ENCODE data around the gene RCAN2. TPM values are rescaled to one million over a fixed set of nuclear protein-coding genes. Genes with fewer than 3 reads are reported as not detected.

Gene RCAN2
- total and polyA plus RNA-seq, 2 experiments from 2014 or later: 6.0 to 9.3 TPM

GRCh38 chr6:46184114-46184513 lies 307.1 kb downstream of the RCAN2 start (continued):
- TF ChIP-seq EZH2 (IDR thresholded peaks at IDR 0.05; ENCODE audit: low read depth, unreplicated experiment) (no peak), ZNF331 (CRISPR knock-in tag; IDR thresholded peaks at IDR 0.05; ENCODE audit: low read depth) (no peak), POLR2AphosphoS5 (IDR thresholded peaks at IDR 0.05; ENCODE audit: low read depth) (no peak), NANOG (IDR thresholded peaks at IDR 0.05; ENCODE audit: borderline replicate concordance) (no peak), JUNB (IDR thresholded peaks at IDR 0.05; ENCODE audit: unreplicated experiment) (no peak)

GRCh38 chr6:46175976-46176375 lies 315.3 kb downstream of the RCAN2 start:
- H2AFZ ChIP-seq: no peak overlapping the region

GRCh38 chr6:46175446-46175845 lies 315.8 kb downstream of the RCAN2 start:
- DNase-seq (ENCODE audit: low spot score) (no peak), ATAC-seq (no peak)
- Histone ChIP-seq H3K79me2 (replicated peaks; ENCODE audit: insufficient read depth) (no peaks in the 10 kb centered on the region), H3F3A (replicated peaks; ENCODE audit: low read depth) (no peaks in the 10 kb centered on the region), H4K20me1 (replicated peaks; ENCODE audit: insufficient read depth) (no peaks in the 10 kb centered on the region), H3K36me3 (ENCODE audit: insufficient read depth) (no peaks in the 10 kb centered on the region), H3K4me1 (ENCODE audit: insufficient read depth) (peaks cover 5% of the 10 kb centered on the region; the same call in 1 of the 2 replicates), H3K9me2 (ENCODE audit: insufficient read depth) (peaks cover 6% of the 10 kb centered on the region; the same call in 1 of the 2 replicates), H3K27ac (ENCODE audit: low read depth) (no peak overlapping the region), H3K4me2 (no peak overlapping the region), H3K27me3 (ENCODE audit: insufficient read depth) (no peaks in the 10 kb centered on the region), H3K4me3 (no peak overlapping the region), H2AFZ (no peak overlapping the region)
- H3K4me1 Mint-ChIP-seq: peaks cover 11% of the 10 kb centered on the region
- H3K27ac Mint-ChIP-seq: no peak overlapping the region
- peaks cover 4% of the 10 kb centered on the region for H3K27me3 Mint-ChIP-seq (ENCODE audit: insufficient read depth, low read depth, poor library complexity)
- no peaks in the 10 kb centered on the region for H3K9me3 Mint-ChIP-seq
- H3K4me3 Mint-ChIP-seq: no peak overlapping the region
- H3K36me3 Mint-ChIP-seq (ENCODE audit: low read depth): no peaks in the 10 kb centered on the region
- no peak for TF ChIP-seq EZH2 (IDR thresholded peaks at IDR 0.05; ENCODE audit: low read depth, unreplicated experiment)
- TF ChIP-seq CREB1 (CRISPR knock-in tag; IDR thresholded peaks at IDR 0.05; ENCODE audit: low read depth): no peak
- TF ChIP-seq ZNF331 (CRISPR knock-in tag; IDR thresholded peaks at IDR 0.05; ENCODE audit: low read depth): no peak
- no peak for TF ChIP-seq NANOG (IDR thresholded peaks at IDR 0.05; ENCODE audit: borderline replicate concordance)
- TF ChIP-seq, protein P1, sequence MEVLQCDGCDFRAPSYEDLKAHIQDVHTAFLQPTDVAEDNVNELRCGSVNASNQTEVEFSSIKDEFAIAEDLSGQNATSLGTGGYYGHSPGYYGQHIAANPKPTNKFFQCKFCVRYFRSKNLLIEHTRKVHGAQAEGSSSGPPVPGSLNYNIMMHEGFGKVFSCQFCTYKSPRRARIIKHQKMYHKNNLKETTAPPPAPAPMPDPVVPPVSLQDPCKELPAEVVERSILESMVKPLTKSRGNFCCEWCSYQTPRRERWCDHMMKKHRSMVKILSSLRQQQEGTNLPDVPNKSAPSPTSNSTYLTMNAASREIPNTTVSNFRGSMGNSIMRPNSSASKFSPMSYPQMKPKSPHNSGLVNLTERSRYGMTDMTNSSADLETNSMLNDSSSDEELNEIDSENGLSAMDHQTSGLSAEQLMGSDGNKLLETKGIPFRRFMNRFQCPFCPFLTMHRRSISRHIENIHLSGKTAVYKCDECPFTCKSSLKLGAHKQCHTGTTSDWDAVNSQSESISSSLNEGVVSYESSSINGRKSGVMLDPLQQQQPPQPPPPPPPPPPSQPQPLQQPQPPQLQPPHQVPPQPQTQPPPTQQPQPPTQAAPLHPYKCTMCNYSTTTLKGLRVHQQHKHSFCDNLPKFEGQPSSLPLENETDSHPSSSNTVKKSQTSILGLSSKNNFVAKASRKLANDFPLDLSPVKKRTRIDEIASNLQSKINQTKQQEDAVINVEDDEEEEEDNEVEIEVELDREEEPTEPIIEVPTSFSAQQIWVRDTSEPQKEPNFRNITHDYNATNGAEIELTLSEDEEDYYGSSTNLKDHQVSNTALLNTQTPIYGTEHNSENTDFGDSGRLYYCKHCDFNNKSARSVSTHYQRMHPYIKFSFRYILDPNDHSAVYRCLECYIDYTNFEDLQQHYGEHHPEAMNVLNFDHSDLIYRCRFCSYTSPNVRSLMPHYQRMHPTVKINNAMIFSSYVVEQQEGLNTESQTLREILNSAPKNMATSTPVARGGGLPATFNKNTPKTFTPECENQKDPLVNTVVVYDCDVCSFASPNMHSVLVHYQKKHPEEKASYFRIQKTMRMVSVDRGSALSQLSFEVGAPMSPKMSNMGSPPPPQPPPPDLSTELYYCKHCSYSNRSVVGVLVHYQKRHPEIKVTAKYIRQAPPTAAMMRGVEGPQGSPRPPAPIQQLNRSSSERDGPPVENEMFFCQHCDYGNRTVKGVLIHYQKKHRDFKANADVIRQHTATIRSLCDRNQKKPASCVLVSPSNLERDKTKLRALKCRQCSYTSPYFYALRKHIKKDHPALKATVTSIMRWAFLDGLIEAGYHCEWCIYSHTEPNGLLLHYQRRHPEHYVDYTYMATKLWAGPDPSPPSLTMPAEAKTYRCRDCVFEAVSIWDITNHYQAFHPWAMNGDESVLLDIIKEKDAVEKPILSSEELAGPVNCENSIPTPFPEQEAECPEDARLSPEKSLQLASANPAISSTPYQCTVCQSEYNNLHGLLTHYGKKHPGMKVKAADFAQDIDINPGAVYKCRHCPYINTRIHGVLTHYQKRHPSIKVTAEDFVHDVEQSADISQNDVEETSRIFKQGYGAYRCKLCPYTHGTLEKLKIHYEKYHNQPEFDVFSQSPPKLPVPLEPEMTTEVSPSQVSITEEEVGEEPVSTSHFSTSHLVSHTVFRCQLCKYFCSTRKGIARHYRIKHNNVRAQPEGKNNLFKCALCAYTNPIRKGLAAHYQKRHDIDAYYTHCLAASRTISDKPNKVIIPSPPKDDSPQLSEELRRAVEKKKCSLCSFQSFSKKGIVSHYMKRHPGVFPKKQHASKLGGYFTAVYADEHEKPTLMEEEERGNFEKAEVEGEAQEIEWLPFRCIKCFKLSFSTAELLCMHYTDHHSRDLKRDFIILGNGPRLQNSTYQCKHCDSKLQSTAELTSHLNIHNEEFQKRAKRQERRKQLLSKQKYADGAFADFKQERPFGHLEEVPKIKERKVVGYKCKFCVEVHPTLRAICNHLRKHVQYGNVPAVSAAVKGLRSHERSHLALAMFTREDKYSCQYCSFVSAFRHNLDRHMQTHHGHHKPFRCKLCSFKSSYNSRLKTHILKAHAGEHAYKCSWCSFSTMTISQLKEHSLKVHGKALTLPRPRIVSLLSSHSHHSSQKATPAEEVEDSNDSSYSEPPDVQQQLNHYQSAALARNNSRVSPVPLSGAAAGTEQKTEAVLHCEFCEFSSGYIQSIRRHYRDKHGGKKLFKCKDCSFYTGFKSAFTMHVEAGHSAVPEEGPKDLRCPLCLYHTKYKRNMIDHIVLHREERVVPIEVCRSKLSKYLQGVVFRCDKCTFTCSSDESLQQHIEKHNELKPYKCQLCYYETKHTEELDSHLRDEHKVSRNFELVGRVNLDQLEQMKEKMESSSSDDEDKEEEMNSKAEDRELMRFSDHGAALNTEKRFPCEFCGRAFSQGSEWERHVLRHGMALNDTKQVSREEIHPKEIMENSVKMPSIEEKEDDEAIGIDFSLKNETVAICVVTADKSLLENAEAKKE (CRISPR knock-in tag; IDR thresholded peaks at IDR 0.05): no peak
- TF ChIP-seq POLR2AphosphoS5 (IDR thresholded peaks at IDR 0.05; ENCODE audit: low read depth): no peak
- no peak for TF ChIP-seq STAT1 (IDR thresholded peaks at IDR 0.05; ENCODE audit: unreplicated experiment)
- TF ChIP-seq EZH2phosphoT487 (IDR thresholded peaks at IDR 0.05; ENCODE audit: unreplicated experiment): no peak

More at GRCh38 chr6:46175976-46176375, 315.3 kb downstream of the RCAN2 start:
- H3K27ac ChIP-seq (ENCODE audit: low read depth): no peak overlapping the region
- Mint-ChIP-seq H3K27ac (no peak overlapping the region), H3K9me3 (no peaks in the 10 kb centered on the region), H3K4me3 (no peak overlapping the region), H3K36me3 (ENCODE audit: low read depth) (no peaks in the 10 kb centered on the region), H3K27me3 (ENCODE audit: insufficient read depth, low read depth, poor library complexity) (peaks cover 4% of the 10 kb centered on the region), H3K4me1 (peaks cover 11% of the 10 kb centered on the region)
- peaks cover 6% of the 10 kb centered on the region; the same call in 1 of the 2 replicates for H3K9me2 ChIP-seq (ENCODE audit: insufficient read depth)
- no peak overlapping the region for H3K4me3 ChIP-seq
- H3K4me1 ChIP-seq (ENCODE audit: insufficient read depth): peaks cover 5% of the 10 kb centered on the region; the same call in 1 of the 2 replicates
- DNase-seq (ENCODE audit: low spot score) (no peak), ATAC-seq (no peak)
- no peaks in the 10 kb centered on the region for H3K36me3 ChIP-seq (ENCODE audit: insufficient read depth)
- no peaks in the 10 kb centered on the region for H3K27me3 ChIP-seq (ENCODE audit: insufficient read depth)
- no peaks in the 10 kb centered on the region for H3K79me2 ChIP-seq (replicated peaks; ENCODE audit: insufficient read depth)
- H3K4me2 ChIP-seq: no peak overlapping the region
- H3F3A ChIP-seq (replicated peaks; ENCODE audit: low read depth): no peaks in the 10 kb centered on the region
- no peak for TF ChIP-seq STAT1 (IDR thresholded peaks at IDR 0.05; ENCODE audit: unreplicated experiment)
- TF ChIP-seq, protein P2, sequence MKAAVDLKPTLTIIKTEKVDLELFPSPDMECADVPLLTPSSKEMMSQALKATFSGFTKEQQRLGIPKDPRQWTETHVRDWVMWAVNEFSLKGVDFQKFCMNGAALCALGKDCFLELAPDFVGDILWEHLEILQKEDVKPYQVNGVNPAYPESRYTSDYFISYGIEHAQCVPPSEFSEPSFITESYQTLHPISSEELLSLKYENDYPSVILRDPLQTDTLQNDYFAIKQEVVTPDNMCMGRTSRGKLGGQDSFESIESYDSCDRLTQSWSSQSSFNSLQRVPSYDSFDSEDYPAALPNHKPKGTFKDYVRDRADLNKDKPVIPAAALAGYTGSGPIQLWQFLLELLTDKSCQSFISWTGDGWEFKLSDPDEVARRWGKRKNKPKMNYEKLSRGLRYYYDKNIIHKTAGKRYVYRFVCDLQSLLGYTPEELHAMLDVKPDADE (IDR thresholded peaks at IDR 0.05): no peak
- no peak for TF ChIP-seq POLR2AphosphoS5 (IDR thresholded peaks at IDR 0.05; ENCODE audit: low read depth)
- no peaks in the 10 kb centered on the region for H4K20me1 ChIP-seq (replicated peaks; ENCODE audit: insufficient read depth)
